Activated CD4-positive, alpha-beta T cell treated with anti-CD3 and anti-CD28 coated beads, Interleukin-2, amount 10 ng/mL, durations not matched to agents 7 days and 5 days (primary cell): Measurements from ENCODE around the gene PLIN4. TPM values are rescaled to one million over a fixed set of nuclear protein-coding genes. Genes with fewer than 3 reads are reported as not detected.

Source experiments
- CTCF ChIA-PET: fragments of 350-600 bp; sonication (Branson Sonifier 250); formaldehyde crosslinking; loops from one replicate; lab custom pipeline; 2021; ENCODE audit warnings: antibody characterized with exemption; lab: Charles Lee
- POLR2A ChIA-PET: fragments of 350-600 bp; sonication (Branson Sonifier 250); formaldehyde crosslinking; loops from one replicate; lab custom pipeline; 2021; ENCODE audit warnings: antibody characterized with exemption; lab: Charles Lee
- DNase-seq: peaks from one replicate; pipeline ENCODE4 v3.0.0-alpha.2; 2020
- H3K27ac Mint-ChIP-seq: one replicate; pipeline ENCODE4 v1.8.0; 2021; ENCODE audit warnings: mild to moderate bottlenecking, moderate library complexity, mixed read lengths
- H3K27me3 Mint-ChIP-seq: one replicate; pipeline ENCODE4 v1.8.0; 2021; ENCODE audit warnings: mixed read lengths
- H3K36me3 Mint-ChIP-seq: one replicate; pipeline ENCODE4 v1.8.0; 2021; ENCODE audit warnings: low read depth, mixed read lengths
- H3K4me1 Mint-ChIP-seq: one replicate; pipeline ENCODE4 v1.8.0; 2021; ENCODE audit warnings: mixed read lengths
- H3K4me3 Mint-ChIP-seq: one replicate; pipeline ENCODE4 v1.8.0; 2021; ENCODE audit warnings: mild to moderate bottlenecking, moderate library complexity, mixed read lengths
- H3K9me3 Mint-ChIP-seq: one replicate; pipeline ENCODE4 v1.8.0; 2021; ENCODE audit warnings: mixed read lengths
- total RNA-seq, 2 experiments: library from RNA; stranded (reverse); gene quantifications; one replicate each; pipeline ENCODE4 v1.2.3, GENCODE V29; 2021

Gene PLIN4
- total RNA-seq, 2 experiments from 2014 or later = not detected

GRCh38 chr19:4456843-4457653 lies 61.2 kb downstream of the PLIN4 start:
- no peaks in the 10 kb centered on the region for H3K27me3 Mint-ChIP-seq
- H3K4me3 Mint-ChIP-seq = peak overlapping the region; percentile 90
- peaks cover 15% of the 10 kb centered on the region for H3K4me1 Mint-ChIP-seq
- DNase-seq = peak; percentile 54
- POLR2A ChIA-PET = no interaction called here
- H3K36me3 Mint-ChIP-seq = no peaks in the 10 kb centered on the region
- CTCF ChIA-PET = interaction anchor here (1.0 kb wide), 1 partner anchor 14 kb away, joined by 3 read pairs; no protein-coding TSS in a partner anchor
- no peaks in the 10 kb centered on the region for H3K9me3 Mint-ChIP-seq
- H3K27ac Mint-ChIP-seq = peak overlapping the region; percentile 92

GRCh38 chr19:4456476-4456842 lies 61.8 kb downstream of the PLIN4 start:
- peak overlapping the region; percentile 92 for H3K27ac Mint-ChIP-seq
- ChIA-PET CTCF (interaction anchor here (1.0 kb wide), 1 partner anchor 14 kb away, joined by 3 read pairs; no protein-coding TSS in a partner anchor), POLR2A (no interaction called here)
- no peaks in the 10 kb centered on the region for H3K9me3 Mint-ChIP-seq
- H3K4me3 Mint-ChIP-seq = peak overlapping the region; percentile 90
- H3K27me3 Mint-ChIP-seq = no peaks in the 10 kb centered on the region
- no peaks in the 10 kb centered on the region for H3K36me3 Mint-ChIP-seq
- peaks cover 15% of the 10 kb centered on the region for H3K4me1 Mint-ChIP-seq
- no peak for DNase-seq

- ChIA-PET CTCF (interaction anchor here (1.7 kb wide), 1 partner anchor 69 kb away, joined by 4 read pairs; no protein-coding TSS in a partner anchor), POLR2A (no interaction called here)
- Mint-ChIP-seq H3K36me3 (peaks cover 2% of the 10 kb centered on the region), H3K27ac (peak overlapping the region; percentile 92), H3K27me3 (no peaks in the 10 kb centered on the region), H3K4me1 (peaks cover 15% of the 10 kb centered on the region), H3K4me3 (peak overlapping the region; percentile 90), H3K9me3 (no peaks in the 10 kb centered on the region)
- DNase-seq = no peak
These were observed 62.4 kb downstream of the PLIN4 start for GRCh38 chr19:4455719-4456475.

- Mint-ChIP-seq H3K4me1 (peaks cover 15% of the 10 kb centered on the region), H3K36me3 (peaks cover 6% of the 10 kb centered on the region), H3K27ac (peak overlapping the region; percentile 2), H3K9me3 (no peaks in the 10 kb centered on the region), H3K4me3 (no peak overlapping the region), H3K27me3 (no peaks in the 10 kb centered on the region)
- DNase-seq = no peak
- POLR2A ChIA-PET = no interaction called here
- CTCF ChIA-PET = interaction anchor here (0.5 to 1.7 kb wide), 4 partner anchors 41 to 336 kb away, joined by 3 to 4 read pairs (median 4); no protein-coding TSS in a partner anchor
These were observed 63.3 kb downstream of the PLIN4 start for GRCh38 chr19:4454747-4455718.

- CTCF ChIA-PET = interaction anchor here (1.1 kb wide), 1 partner anchor 16 kb away, joined by 3 read pairs; no protein-coding TSS in a partner anchor
- Mint-ChIP-seq H3K4me1 (peaks cover 15% of the 10 kb centered on the region), H3K27me3 (no peaks in the 10 kb centered on the region), H3K9me3 (no peaks in the 10 kb centered on the region), H3K27ac (no peak overlapping the region), H3K4me3 (no peak overlapping the region), H3K36me3 (peaks cover 13% of the 10 kb centered on the region)
- POLR2A ChIA-PET = no interaction called here
- DNase-seq = no peak
These were observed 64.8 kb downstream of the PLIN4 start for GRCh38 chr19:4453232-4454179.

- no peak overlapping the region for H3K4me3 Mint-ChIP-seq
- no peak overlapping the region for H3K27ac Mint-ChIP-seq
- H3K27me3 Mint-ChIP-seq = no peaks in the 10 kb centered on the region
- DNase-seq = no peak
- peaks cover 15% of the 10 kb centered on the region for H3K36me3 Mint-ChIP-seq
- no peaks in the 10 kb centered on the region for H3K9me3 Mint-ChIP-seq
- CTCF ChIA-PET = no interaction called here
- POLR2A ChIA-PET = no interaction called here
- H3K4me1 Mint-ChIP-seq = peaks cover 12% of the 10 kb centered on the region
These were observed 65.9 kb downstream of the PLIN4 start for GRCh38 chr19:4452230-4452990.

Other genes with a start within 250 kb of the PLIN4 start
- not detected for gene SHD, start 239.2 kb downstream of the PLIN4 start, total RNA-seq
- 10 to 100 TPM; 45.4 to 48.7 TPM for gene TMIGD2, start 216.1 kb downstream of the PLIN4 start, total RNA-seq
- gene FSD1, start 213.9 kb downstream of the PLIN4 start, total RNA-seq = 10 to 100 TPM; 12.7 to 17.2 TPM
- gene STAP2, start 179.7 kb downstream of the PLIN4 start, total RNA-seq = 10 to 100 TPM; 10.4 to 11.9 TPM
- gene MPND, start 174.9 kb downstream of the PLIN4 start, total RNA-seq = 10 to 100 TPM; 21.2 to 28.1 TPM
- gene SH3GL1, start 117.9 kb downstream of the PLIN4 start, total RNA-seq = 10 to 100 TPM; 67.7 to 68.2 TPM
- gene CHAF1A, start 115.8 kb downstream of the PLIN4 start, total RNA-seq = 10 to 100 TPM; 77.1 to 83.7 TPM
- 10 to 100 TPM; 36.2 to 44.6 TPM for gene UBXN6, start 60.7 kb downstream of the PLIN4 start, total RNA-seq
- 10 to 100 TPM; 58.3 to 62.1 TPM for gene HDGFL2, start 46.2 kb downstream of the PLIN4 start, total RNA-seq
- not detected for gene PLIN5, start 16.7 kb upstream of the PLIN4 start, total RNA-seq
- gene LRG1, start 21.6 kb upstream of the PLIN4 start, total RNA-seq = under 1 TPM in 1 of 2 experiments, not detected in 1; 0.07 TPM
- not detected for gene SEMA6B, start 41.2 kb upstream of the PLIN4 start, total RNA-seq
- gene TNFAIP8L1, start 121.0 kb upstream of the PLIN4 start, total RNA-seq = 10 to 100 TPM; 19.6 to 21.9 TPM
- gene MYDGF, start 151.9 kb upstream of the PLIN4 start, total RNA-seq = 10 to 100 TPM; 36.2 to 45.3 TPM
- 10 to 100 TPM; 70.5 to 79.3 TPM for gene DPP9, start 205.4 kb upstream of the PLIN4 start, total RNA-seq